ENCODE data around the gene GPC5. TPM values are rescaled to one million over a fixed set of nuclear protein-coding genes. Genes with fewer than 3 reads are reported as not detected.

GPC5 gene
- total RNA-seq, 2 donors from 2014 or later: 0.55 to 1.0 TPM

DNA sequence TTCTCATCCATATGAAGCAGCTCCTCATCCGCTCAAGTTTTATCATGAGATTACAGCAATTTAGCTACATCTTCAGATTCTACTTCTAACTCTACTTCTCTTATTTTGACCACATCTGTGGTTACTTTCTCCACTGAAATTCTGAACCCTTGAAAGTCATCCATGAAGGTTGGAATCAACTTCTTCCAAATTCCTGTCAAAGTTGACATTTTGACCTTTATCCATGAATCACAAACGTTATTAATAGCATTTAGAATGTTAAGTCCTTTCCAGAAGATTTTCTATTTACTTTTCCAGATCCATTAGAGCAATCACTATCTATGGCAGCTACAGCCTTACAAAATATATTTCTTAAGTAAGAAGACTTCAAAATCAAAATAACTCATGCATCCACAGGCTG is 1406.5 kb downstream of the GPC5 start:
- peaks cover 0 to 5% of the 10 kb centered on the region in 2 donors for H3K4me1 Mint-ChIP-seq (ENCODE audit: low read depth in 2 of 2)
- no peaks in the 10 kb centered on the region for H3K36me3 Mint-ChIP-seq
- H3K9me3 Mint-ChIP-seq: peaks cover 4% of the 10 kb centered on the region
- no peaks in the 10 kb centered on the region for H3K27me3 Mint-ChIP-seq
- no peak for ATAC-seq
- H3K27ac Mint-ChIP-seq: no peak overlapping the region
- no peak overlapping the region for H3K4me3 Mint-ChIP-seq
- DNase-seq (ENCODE audit: low spot score): no peak

DNA sequence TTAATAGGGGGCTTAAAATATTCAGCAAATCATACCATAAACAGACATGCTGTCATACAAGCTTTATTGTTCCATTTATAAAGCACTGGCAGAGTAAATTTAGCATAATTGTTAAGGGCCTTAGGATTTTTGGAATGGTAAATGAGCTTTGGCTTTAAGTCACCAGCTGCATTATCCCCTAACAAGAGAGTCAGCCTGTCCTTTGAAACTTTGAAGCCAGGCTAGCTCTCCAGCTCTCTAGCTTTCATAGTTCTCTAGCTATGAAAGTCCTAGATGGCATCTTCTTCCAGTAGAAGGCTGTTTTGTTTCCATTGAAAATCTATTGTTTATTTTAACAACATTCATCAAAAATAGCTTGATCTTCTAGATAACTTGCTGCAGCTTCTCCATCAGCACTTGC is 1407.3 kb downstream of the GPC5 start:
- Mint-ChIP-seq H3K27ac (peak overlapping the region in 1 of 2 donors; percentile 29), H3K36me3 (no peaks in the 10 kb centered on the region), H3K9me3 (peaks cover 4% of the 10 kb centered on the region), H3K4me3 (peak overlapping the region; percentile 60), H3K27me3 (no peaks in the 10 kb centered on the region), H3K4me1 (ENCODE audit: low read depth in 2 of 2) (peaks cover 0 to 5% of the 10 kb centered on the region in 2 donors)
- ATAC-seq: no peak
- no peak for DNase-seq (ENCODE audit: low spot score)

GRCh38 chr13:92806215-92806614 is 1407.8 kb downstream of the GPC5 start:
- ATAC-seq: no peak
- peak overlapping the region in 1 of 2 donors; percentile 29 for H3K27ac Mint-ChIP-seq
- H3K27me3 Mint-ChIP-seq: no peaks in the 10 kb centered on the region
- no peak for DNase-seq (ENCODE audit: low spot score)
- peaks cover 0 to 5% of the 10 kb centered on the region in 2 donors for H3K4me1 Mint-ChIP-seq (ENCODE audit: low read depth in 2 of 2)
- peak overlapping the region; percentile 60 for H3K4me3 Mint-ChIP-seq
- H3K36me3 Mint-ChIP-seq: no peaks in the 10 kb centered on the region
- H3K9me3 Mint-ChIP-seq: peaks cover 4% of the 10 kb centered on the region

DNA sequence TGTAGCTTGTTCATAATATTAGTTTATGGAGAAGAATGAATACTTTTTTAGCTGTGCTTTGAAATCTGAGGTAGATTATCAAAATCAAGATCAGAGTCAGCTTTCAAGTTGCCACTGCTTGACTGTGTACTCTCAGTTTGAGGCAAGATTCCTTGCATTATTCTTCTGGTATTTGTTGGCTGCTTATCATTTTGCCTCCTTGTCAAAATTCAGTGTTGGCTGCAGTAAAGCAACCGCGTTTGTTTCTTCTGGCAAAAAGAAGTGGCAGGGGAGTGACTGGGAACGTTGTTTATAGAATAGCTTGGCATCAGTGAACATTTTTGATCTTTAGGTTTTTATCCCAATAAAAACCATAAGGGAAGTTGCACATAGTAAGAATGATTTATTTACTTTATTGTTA is 1408.9 kb downstream of the GPC5 start:
- ATAC-seq (no peak), DNase-seq (ENCODE audit: low spot score) (no peak)
- Mint-ChIP-seq H3K4me1 (ENCODE audit: low read depth in 2 of 2) (peaks cover 0 to 5% of the 10 kb centered on the region in 2 donors), H3K27ac (no peak overlapping the region), H3K27me3 (no peaks in the 10 kb centered on the region), H3K9me3 (peaks cover 4% of the 10 kb centered on the region), H3K4me3 (no peak overlapping the region), H3K36me3 (no peaks in the 10 kb centered on the region)

DNA sequence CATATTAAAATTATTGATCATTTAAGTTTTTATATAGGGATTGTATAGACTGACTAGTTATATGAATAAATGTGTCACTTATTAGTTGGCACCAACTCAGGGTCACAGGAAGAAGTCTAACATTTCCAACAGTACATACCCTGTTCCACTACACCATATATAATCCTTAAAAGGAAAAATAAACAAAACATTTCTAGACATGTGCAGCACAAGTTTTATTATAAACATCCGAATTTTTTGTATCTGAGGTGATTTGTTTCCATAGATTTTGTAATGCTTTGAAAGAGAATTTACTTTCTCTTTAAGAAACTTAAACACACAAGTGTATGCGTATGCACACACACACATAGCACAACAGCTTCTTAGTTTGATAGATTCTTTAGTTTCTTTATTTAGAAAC is 1409.5 kb downstream of the GPC5 start:
- Mint-ChIP-seq H3K36me3 (no peaks in the 10 kb centered on the region), H3K4me3 (no peak overlapping the region), H3K4me1 (ENCODE audit: low read depth in 2 of 2) (peaks cover 0 to 5% of the 10 kb centered on the region in 2 donors), H3K9me3 (peaks cover 4% of the 10 kb centered on the region), H3K27ac (no peak overlapping the region), H3K27me3 (no peaks in the 10 kb centered on the region)
- ATAC-seq (no peak), DNase-seq (ENCODE audit: low spot score) (no peak)

DNA sequence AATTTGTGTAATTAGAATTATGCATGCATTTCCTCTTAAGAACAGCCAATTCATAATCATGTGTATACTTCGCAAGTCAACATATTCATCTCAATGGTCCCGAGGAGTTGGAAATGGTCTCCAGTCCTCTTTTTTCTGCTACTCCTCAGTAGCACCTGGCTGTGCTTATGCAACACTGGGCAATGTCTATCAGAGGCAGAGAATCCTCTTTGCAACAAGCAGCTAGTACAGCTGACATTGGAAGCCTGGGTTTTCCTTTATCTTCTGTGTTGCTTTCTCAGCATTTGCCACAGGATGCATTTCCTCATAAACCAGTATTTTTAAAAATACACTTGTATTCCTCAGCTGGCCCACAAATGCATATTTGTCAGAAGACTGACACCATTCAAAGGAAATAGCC is 1422.9 kb downstream of the GPC5 start:
- no peak for ATAC-seq
- Mint-ChIP-seq H3K4me3 (no peak overlapping the region), H3K9me3 (peaks cover 18% of the 10 kb centered on the region), H3K4me1 (ENCODE audit: low read depth in 2 of 2) (no peaks in the 10 kb centered on the region), H3K36me3 (peaks cover 8% of the 10 kb centered on the region), H3K27ac (no peak overlapping the region), H3K27me3 (no peaks in the 10 kb centered on the region)
- no peak for DNase-seq (ENCODE audit: low spot score)

DNA sequence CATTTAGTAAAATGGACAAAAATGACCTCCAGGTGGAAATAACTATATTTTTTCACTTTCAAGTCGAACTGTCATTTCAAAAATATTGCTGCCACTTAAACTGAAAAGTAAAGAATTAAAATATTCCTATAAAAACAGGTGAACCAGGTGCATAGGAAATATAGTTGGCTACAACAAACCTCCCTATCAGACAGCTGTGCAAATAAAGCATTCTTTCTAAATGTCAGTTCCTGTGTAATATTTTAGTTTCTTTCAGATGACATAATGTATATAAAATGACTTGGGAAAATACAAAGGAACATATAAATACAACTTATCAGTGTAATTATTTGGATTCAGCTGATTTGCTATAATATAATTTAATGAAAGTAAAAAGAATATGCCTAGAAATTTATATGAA is 1424.6 kb downstream of the GPC5 start:
- Mint-ChIP-seq H3K9me3 (peaks cover 29% of the 10 kb centered on the region), H3K4me3 (no peak overlapping the region), H3K4me1 (ENCODE audit: low read depth in 2 of 2) (no peaks in the 10 kb centered on the region), H3K27me3 (no peaks in the 10 kb centered on the region), H3K27ac (no peak overlapping the region), H3K36me3 (peaks cover 8% of the 10 kb centered on the region)
- no peak for ATAC-seq
- DNase-seq (ENCODE audit: low spot score): no peak

DNA sequence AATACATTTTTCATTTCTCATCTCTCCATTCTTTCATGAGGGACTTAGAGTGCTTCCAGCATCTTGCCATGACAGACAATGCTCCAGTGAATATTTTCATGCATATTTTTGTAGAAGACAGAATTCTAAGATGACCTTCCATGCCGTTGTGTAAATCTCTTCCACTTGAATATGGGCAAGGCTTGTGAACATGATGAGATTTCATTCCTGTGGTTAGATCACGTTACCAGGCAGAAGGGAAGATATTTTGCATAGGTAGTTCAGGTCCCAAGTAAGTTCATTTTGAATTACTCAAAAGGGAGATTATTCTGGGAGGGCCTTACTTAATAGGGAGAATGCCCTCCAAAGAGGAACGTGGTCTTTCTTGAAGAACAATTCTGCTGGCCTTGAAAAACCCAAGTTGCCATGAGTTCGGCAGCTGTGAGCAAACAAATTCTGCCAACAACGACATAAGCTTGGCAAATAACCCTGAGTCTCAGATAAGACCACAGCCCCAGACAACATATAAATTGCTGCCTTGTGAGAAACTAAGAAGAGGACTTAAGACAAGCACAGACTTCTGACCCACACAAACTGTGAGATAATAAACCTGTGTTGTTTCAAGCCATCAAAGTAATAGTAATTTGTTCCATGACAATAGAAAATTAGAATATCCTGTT is 1427.6 kb downstream of the GPC5 start:
- no peak for ATAC-seq
- H3K4me1 Mint-ChIP-seq (ENCODE audit: low read depth in 2 of 2): no peaks in the 10 kb centered on the region
- H3K9me3 Mint-ChIP-seq: peaks cover 20% of the 10 kb centered on the region
- no peaks in the 10 kb centered on the region for H3K36me3 Mint-ChIP-seq
- H3K4me3 Mint-ChIP-seq: no peak overlapping the region
- H3K27me3 Mint-ChIP-seq: no peaks in the 10 kb centered on the region
- no peak overlapping the region for H3K27ac Mint-ChIP-seq
- no peak for DNase-seq (ENCODE audit: low spot score)

- no peak for ATAC-seq
- H3K36me3 Mint-ChIP-seq: no peaks in the 10 kb centered on the region
- no peak for DNase-seq (ENCODE audit: low spot score)
- no peaks in the 10 kb centered on the region for H3K27me3 Mint-ChIP-seq
- H3K4me1 Mint-ChIP-seq (ENCODE audit: low read depth in 2 of 2): no peaks in the 10 kb centered on the region
- peaks cover 23% of the 10 kb centered on the region for H3K9me3 Mint-ChIP-seq
- H3K4me3 Mint-ChIP-seq: no peak overlapping the region
- no peak overlapping the region for H3K27ac Mint-ChIP-seq
Observed at GRCh38 chr13:92827503-92827902, 1429.1 kb downstream of the GPC5 start.

GRCh38 chr13:92829930-92830329 is 1431.5 kb downstream of the GPC5 start:
- H3K36me3 Mint-ChIP-seq: no peaks in the 10 kb centered on the region
- no peak for ATAC-seq
- H3K4me1 Mint-ChIP-seq (ENCODE audit: low read depth in 2 of 2): no peaks in the 10 kb centered on the region
- H3K27me3 Mint-ChIP-seq: no peaks in the 10 kb centered on the region
- no peak for DNase-seq (ENCODE audit: low spot score)
- no peak overlapping the region for H3K4me3 Mint-ChIP-seq
- no peak overlapping the region for H3K27ac Mint-ChIP-seq
- peaks cover 22% of the 10 kb centered on the region for H3K9me3 Mint-ChIP-seq

DNA sequence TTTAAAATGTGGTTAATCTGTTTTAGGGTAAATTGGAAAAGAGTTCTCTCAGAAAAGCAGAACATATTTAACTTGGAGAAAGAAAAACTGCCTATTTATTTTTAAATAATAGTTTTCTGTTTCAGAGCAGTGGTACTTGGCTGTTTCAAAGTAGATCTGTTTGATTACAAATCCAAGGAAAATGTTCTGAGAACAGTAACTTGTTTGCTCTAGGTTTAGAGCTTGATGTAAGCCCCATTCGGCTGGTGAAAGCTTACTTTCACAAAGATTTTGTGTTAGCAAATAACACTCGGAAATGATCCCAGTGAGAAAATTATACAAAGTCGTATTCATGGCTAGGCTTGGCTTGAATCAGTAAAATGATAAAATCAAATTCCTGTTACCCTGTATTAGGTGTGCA is 1432.4 kb downstream of the GPC5 start:
- H3K27ac Mint-ChIP-seq: no peak overlapping the region
- no peak for DNase-seq (ENCODE audit: low spot score)
- H3K4me3 Mint-ChIP-seq: no peak overlapping the region
- H3K4me1 Mint-ChIP-seq (ENCODE audit: low read depth in 2 of 2): no peaks in the 10 kb centered on the region
- no peak for ATAC-seq
- H3K27me3 Mint-ChIP-seq: no peaks in the 10 kb centered on the region
- H3K9me3 Mint-ChIP-seq: peaks cover 21% of the 10 kb centered on the region
- H3K36me3 Mint-ChIP-seq: no peaks in the 10 kb centered on the region

DNA sequence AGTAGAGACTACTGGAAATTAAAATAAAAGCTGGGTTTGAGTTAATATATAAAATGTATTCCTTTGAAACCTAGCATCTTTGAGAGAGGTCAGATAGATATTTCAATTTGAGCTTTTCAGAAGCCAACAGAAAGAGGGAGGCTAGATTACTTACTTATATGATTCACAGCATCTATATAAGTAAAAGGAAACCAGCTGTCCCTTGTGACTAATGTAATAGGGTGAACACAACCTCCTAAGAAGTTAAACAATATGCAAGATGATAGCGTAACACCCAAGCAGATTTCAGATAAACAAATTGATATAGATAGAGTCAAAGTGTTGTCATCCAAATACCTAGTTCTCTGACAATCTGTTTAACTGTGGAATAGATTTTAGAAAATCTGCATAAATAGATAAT is 1434.7 kb downstream of the GPC5 start:
- no peaks in the 10 kb centered on the region for H3K27me3 Mint-ChIP-seq
- H3K36me3 Mint-ChIP-seq: no peaks in the 10 kb centered on the region
- H3K4me3 Mint-ChIP-seq: no peak overlapping the region
- peaks cover 11% of the 10 kb centered on the region for H3K9me3 Mint-ChIP-seq
- ATAC-seq (no peak), DNase-seq (ENCODE audit: low spot score) (no peak)
- H3K27ac Mint-ChIP-seq: no peak overlapping the region
- no peaks in the 10 kb centered on the region for H3K4me1 Mint-ChIP-seq (ENCODE audit: low read depth in 2 of 2)

- H3K27me3 Mint-ChIP-seq: no peaks in the 10 kb centered on the region
- H3K27ac Mint-ChIP-seq: no peak overlapping the region
Observed at GRCh38 chr13:92836171-92836570, 1437.8 kb downstream of the GPC5 start.

DNA sequence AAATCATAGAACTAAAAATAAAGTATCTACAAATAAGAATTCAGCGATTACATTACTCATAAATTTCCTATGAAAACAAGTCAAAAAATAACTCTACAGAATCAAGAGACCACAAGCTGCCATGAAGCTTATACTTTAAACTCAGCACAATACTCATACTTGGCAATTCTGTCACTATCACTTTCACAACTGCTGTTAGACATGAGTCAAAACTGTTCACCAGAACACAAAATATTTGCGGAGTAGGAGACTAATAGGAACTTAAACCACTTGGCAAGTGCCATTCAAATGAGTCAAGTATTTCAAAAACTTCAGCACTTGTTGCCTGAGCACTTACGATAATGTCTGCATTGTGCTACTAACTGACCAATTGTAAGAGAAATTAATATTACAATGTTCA is 1440.4 kb downstream of the GPC5 start:
- Mint-ChIP-seq H3K27me3 (no peaks in the 10 kb centered on the region), H3K4me3 (no peak overlapping the region), H3K9me3 (peaks cover 16% of the 10 kb centered on the region), H3K36me3 (no peaks in the 10 kb centered on the region), H3K27ac (no peak overlapping the region), H3K4me1 (ENCODE audit: low read depth in 2 of 2) (no peaks in the 10 kb centered on the region)
- ATAC-seq (no peak), DNase-seq (ENCODE audit: low spot score) (no peak)

More at GRCh38 chr13:92836171-92836570, 1437.8 kb downstream of the GPC5 start:
- DNase-seq (ENCODE audit: low spot score): no peak
- ATAC-seq: no peak
- Mint-ChIP-seq H3K4me1 (ENCODE audit: low read depth in 2 of 2) (no peaks in the 10 kb centered on the region), H3K36me3 (no peaks in the 10 kb centered on the region), H3K9me3 (peaks cover 16% of the 10 kb centered on the region), H3K4me3 (no peak overlapping the region)

- DNase-seq (ENCODE audit: low spot score) (no peak), ATAC-seq (no peak)
- H3K36me3 Mint-ChIP-seq: no peaks in the 10 kb centered on the region
- peaks cover 11% of the 10 kb centered on the region for H3K9me3 Mint-ChIP-seq
- no peak overlapping the region for H3K4me3 Mint-ChIP-seq
- H3K27me3 Mint-ChIP-seq: no peaks in the 10 kb centered on the region
- H3K27ac Mint-ChIP-seq: no peak overlapping the region
- no peaks in the 10 kb centered on the region for H3K4me1 Mint-ChIP-seq (ENCODE audit: low read depth in 2 of 2)
Observed at GRCh38 chr13:92842145-92842544, 1443.7 kb downstream of the GPC5 start.
